ENCODE measurements around the gene LIF. TPM values are rescaled to one million over a fixed set of nuclear protein-coding genes. Genes with fewer than 3 reads are reported as not detected.

LIF gene
- total RNA-seq, 2 experiments from 2014 or later, result 160 to 161 TPM

GRCh38 chr22:30243661-30244060 lies 2.9 kb downstream of the LIF start:
- POLR2A ChIA-PET, result interaction anchor here (4.3 kb wide), 1 partner anchor 7 kb away, joined by 20 read pairs; no protein-coding TSS in a partner anchor
- no peaks in the 10 kb centered on the region for H3K9me3 Mint-ChIP-seq
- TF ChIP-seq CTCF (IDR thresholded peaks at IDR 0.05), result no peak
- peak overlapping the region; percentile 97 for H3K4me3 Mint-ChIP-seq
- H3K27me3 Mint-ChIP-seq, result peaks cover 1% of the 10 kb centered on the region
- ATAC-seq, result no peak
- H3K4me1 Mint-ChIP-seq (ENCODE audit: low read depth), result peaks cover 45% of the 10 kb centered on the region
- no peak for DNase-seq
- CTCF ChIA-PET, result interaction anchor here (1.0 to 3.6 kb wide), 2 partner anchors 48 to 136 kb away, joined by 4 to 10 read pairs; no protein-coding TSS in a partner anchor
- peaks cover 54% of the 10 kb centered on the region for H3K36me3 Mint-ChIP-seq (ENCODE audit: low read depth)
- intact Hi-C loops (cut with micrococcal nuclease), result no loop called here
- peak overlapping the region; percentile 94 for H3K27ac Mint-ChIP-seq

GRCh38 chr22:30241576-30242371 lies 4.8 kb downstream of the LIF start:
- no peak for TF ChIP-seq CTCF (IDR thresholded peaks at IDR 0.05)
- DNase-seq, result no peak
- H3K27ac Mint-ChIP-seq, result peak overlapping the region; percentile 38
- H3K4me1 Mint-ChIP-seq (ENCODE audit: low read depth), result peaks cover 26% of the 10 kb centered on the region
- no peaks in the 10 kb centered on the region for H3K27me3 Mint-ChIP-seq
- intact Hi-C loops (cut with micrococcal nuclease), result no loop called here
- H3K9me3 Mint-ChIP-seq, result no peaks in the 10 kb centered on the region
- CTCF ChIA-PET, result no interaction called here
- POLR2A ChIA-PET, result interaction anchor here (1.0 to 1.3 kb wide), 3 partner anchors 15 to 45 kb away, joined by 3 to 4 read pairs (median 3); no protein-coding TSS in a partner anchor
- peak overlapping the region; percentile 97 for H3K4me3 Mint-ChIP-seq
- ATAC-seq, result no peak
- peaks cover 54% of the 10 kb centered on the region for H3K36me3 Mint-ChIP-seq (ENCODE audit: low read depth)

- Mint-ChIP-seq H3K36me3 (ENCODE audit: low read depth) (peaks cover 46% of the 10 kb centered on the region), H3K27ac (peak overlapping the region; percentile 49), H3K4me3 (peak overlapping the region; percentile 1), H3K27me3 (no peaks in the 10 kb centered on the region), H3K9me3 (no peaks in the 10 kb centered on the region), H3K4me1 (ENCODE audit: low read depth) (peaks cover 27% of the 10 kb centered on the region)
- TF ChIP-seq CTCF (IDR thresholded peaks at IDR 0.05), result no peak
- POLR2A ChIA-PET, result interaction anchor here (1.0 to 1.4 kb wide), 3 partner anchors 31 to 59 kb away, joined by 3 to 6 read pairs (median 3); no protein-coding TSS in a partner anchor
- CTCF ChIA-PET, result interaction anchor here (0.8 kb wide), 1 partner anchor 152 kb away, joined by 3 read pairs; no protein-coding TSS in a partner anchor
- ATAC-seq, result no peak
- no peak for DNase-seq
- intact Hi-C loops (cut with micrococcal nuclease), result no loop called here
Observed at GRCh38 chr22:30240541-30241417, 5.8 kb downstream of the LIF start.

GRCh38 chr22:30239488-30240405 lies 6.8 kb downstream of the LIF start:
- POLR2A ChIA-PET, result interaction anchor here (1.4 kb wide), 1 partner anchor 58 kb away, joined by 6 read pairs; no protein-coding TSS in a partner anchor
- no peaks in the 10 kb centered on the region for H3K9me3 Mint-ChIP-seq
- TF ChIP-seq CTCF (IDR thresholded peaks at IDR 0.05), result no peak
- CTCF ChIA-PET, result interaction anchor here (1.6 kb wide), 1 partner anchor 128 kb away, joined by 3 read pairs; no protein-coding TSS in a partner anchor
- peaks cover 20% of the 10 kb centered on the region for H3K4me1 Mint-ChIP-seq (ENCODE audit: low read depth)
- ATAC-seq (peak; percentile 17), DNase-seq (no peak)
- intact Hi-C loops (cut with micrococcal nuclease), result no loop called here
- no peak overlapping the region for H3K27ac Mint-ChIP-seq
- H3K36me3 Mint-ChIP-seq (ENCODE audit: low read depth), result peaks cover 35% of the 10 kb centered on the region
- H3K27me3 Mint-ChIP-seq, result no peaks in the 10 kb centered on the region
- H3K4me3 Mint-ChIP-seq, result no peak overlapping the region
